ENCODE results near the gene MAN1A2.

GRCh38 chr1:117537291-117537920, 170.2 kb downstream of the MAN1A2 start:
- TF ChIP-seq, protein P1, sequence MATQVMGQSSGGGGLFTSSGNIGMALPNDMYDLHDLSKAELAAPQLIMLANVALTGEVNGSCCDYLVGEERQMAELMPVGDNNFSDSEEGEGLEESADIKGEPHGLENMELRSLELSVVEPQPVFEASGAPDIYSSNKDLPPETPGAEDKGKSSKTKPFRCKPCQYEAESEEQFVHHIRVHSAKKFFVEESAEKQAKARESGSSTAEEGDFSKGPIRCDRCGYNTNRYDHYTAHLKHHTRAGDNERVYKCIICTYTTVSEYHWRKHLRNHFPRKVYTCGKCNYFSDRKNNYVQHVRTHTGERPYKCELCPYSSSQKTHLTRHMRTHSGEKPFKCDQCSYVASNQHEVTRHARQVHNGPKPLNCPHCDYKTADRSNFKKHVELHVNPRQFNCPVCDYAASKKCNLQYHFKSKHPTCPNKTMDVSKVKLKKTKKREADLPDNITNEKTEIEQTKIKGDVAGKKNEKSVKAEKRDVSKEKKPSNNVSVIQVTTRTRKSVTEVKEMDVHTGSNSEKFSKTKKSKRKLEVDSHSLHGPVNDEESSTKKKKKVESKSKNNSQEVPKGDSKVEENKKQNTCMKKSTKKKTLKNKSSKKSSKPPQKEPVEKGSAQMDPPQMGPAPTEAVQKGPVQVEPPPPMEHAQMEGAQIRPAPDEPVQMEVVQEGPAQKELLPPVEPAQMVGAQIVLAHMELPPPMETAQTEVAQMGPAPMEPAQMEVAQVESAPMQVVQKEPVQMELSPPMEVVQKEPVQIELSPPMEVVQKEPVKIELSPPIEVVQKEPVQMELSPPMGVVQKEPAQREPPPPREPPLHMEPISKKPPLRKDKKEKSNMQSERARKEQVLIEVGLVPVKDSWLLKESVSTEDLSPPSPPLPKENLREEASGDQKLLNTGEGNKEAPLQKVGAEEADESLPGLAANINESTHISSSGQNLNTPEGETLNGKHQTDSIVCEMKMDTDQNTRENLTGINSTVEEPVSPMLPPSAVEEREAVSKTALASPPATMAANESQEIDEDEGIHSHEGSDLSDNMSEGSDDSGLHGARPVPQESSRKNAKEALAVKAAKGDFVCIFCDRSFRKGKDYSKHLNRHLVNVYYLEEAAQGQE (IDR thresholded peaks at IDR 0.05; ENCODE audit: insufficient read depth in 1 of 2, low read depth in 2 of 2, low read length in 1 of 2) = no peak
- TF ChIP-seq, protein P2, sequence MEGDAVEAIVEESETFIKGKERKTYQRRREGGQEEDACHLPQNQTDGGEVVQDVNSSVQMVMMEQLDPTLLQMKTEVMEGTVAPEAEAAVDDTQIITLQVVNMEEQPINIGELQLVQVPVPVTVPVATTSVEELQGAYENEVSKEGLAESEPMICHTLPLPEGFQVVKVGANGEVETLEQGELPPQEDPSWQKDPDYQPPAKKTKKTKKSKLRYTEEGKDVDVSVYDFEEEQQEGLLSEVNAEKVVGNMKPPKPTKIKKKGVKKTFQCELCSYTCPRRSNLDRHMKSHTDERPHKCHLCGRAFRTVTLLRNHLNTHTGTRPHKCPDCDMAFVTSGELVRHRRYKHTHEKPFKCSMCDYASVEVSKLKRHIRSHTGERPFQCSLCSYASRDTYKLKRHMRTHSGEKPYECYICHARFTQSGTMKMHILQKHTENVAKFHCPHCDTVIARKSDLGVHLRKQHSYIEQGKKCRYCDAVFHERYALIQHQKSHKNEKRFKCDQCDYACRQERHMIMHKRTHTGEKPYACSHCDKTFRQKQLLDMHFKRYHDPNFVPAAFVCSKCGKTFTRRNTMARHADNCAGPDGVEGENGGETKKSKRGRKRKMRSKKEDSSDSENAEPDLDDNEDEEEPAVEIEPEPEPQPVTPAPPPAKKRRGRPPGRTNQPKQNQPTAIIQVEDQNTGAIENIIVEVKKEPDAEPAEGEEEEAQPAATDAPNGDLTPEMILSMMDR (IDR thresholded peaks at IDR 0.05) = no peak
- TF ChIP-seq SIN3A (IDR thresholded peaks at IDR 0.05; ENCODE audit: borderline replicate concordance, insufficient read depth, low read depth, low read length) = no peak
- TF ChIP-seq POLR2AphosphoS5 (IDR thresholded peaks at IDR 0.05; ENCODE audit: low read depth, low read length) = no peak
- no peak for TF ChIP-seq TCF7L2 (IDR thresholded peaks at IDR 0.05; ENCODE audit: low read depth, low read length)

Measured in Panc1 (cell line).